ENCODE measurements around the gene ALDH3B1. TPM values are rescaled to one million over a fixed set of nuclear protein-coding genes. Genes with fewer than 3 reads are reported as not detected.

The ALDH3B1 gene
- total RNA-seq, 1 experiment from 2014 or later: not detected

GRCh38 chr11:68042219-68043028 lies 32.3 kb downstream of the ALDH3B1 start:
- no peak overlapping the region for H4K91ac ChIP-seq (ENCODE audit: insufficient read length, low read depth, low read length)
- no peak overlapping the region for H3K14ac ChIP-seq (ENCODE audit: insufficient read depth, low read length)
- Mint-ChIP-seq H3K9me3 (no peaks in the 10 kb centered on the region), H3K27me3 (ENCODE audit: low read depth) (no peaks in the 10 kb centered on the region), H3K4me3 (no peak overlapping the region), H3K27ac (no peak overlapping the region), H3K4me1 (peaks cover 7 to 9% of the 10 kb centered on the region in 2 experiments), H3K36me3 (ENCODE audit: insufficient read depth in 1 of 3, low read depth in 3 of 3) (no peaks in the 10 kb centered on the region; a peak in 1 of 7 replicates)
- H3K56ac ChIP-seq (ENCODE audit: insufficient read length, low read depth, low read length): no peak overlapping the region
- H3K27me3 ChIP-seq (ENCODE audit: insufficient read depth, low read length): no peaks in the 10 kb centered on the region
- H3K4ac ChIP-seq (ENCODE audit: low read depth, low read length): no peak overlapping the region
- H4K20me1 ChIP-seq (ENCODE audit: control insufficient read depth, insufficient read depth, insufficient read length): no peaks in the 10 kb centered on the region
- WGBS (ENCODE audit: extremely low coverage, insufficient read length, low lambda C conversion rate): no CpG with 5 or more reads among the region's 27 CpGs
- no peak overlapping the region for H2BK5ac ChIP-seq (ENCODE audit: insufficient read length, low read length)
- no peaks in the 10 kb centered on the region for H3K79me1 ChIP-seq (ENCODE audit: insufficient read depth, low read depth, low read length, poor library complexity, severe bottlenecking)
- H3K4me2 ChIP-seq (ENCODE audit: insufficient read depth, insufficient read length, low read length): no peak overlapping the region
- H2BK20ac ChIP-seq (ENCODE audit: low read depth, low read length, poor library complexity, severe bottlenecking): no peak overlapping the region
- H2BK12ac ChIP-seq (ENCODE audit: insufficient read length, low read depth, low read length): no peak overlapping the region
- H3K23me2 ChIP-seq (ENCODE audit: insufficient read length, low read depth, low read length, poor library complexity, severe bottlenecking): no peaks in the 10 kb centered on the region
- H2AK5ac ChIP-seq (ENCODE audit: insufficient read length, low read length): no peak overlapping the region
- H3K79me2 ChIP-seq (ENCODE audit: insufficient read depth, low read length): no peaks in the 10 kb centered on the region
- H2BK15ac ChIP-seq (ENCODE audit: low read depth, low read length): no peak overlapping the region
- H4K8ac ChIP-seq (replicated peaks; ENCODE audit: insufficient read length, low read depth, low read length): no peak overlapping the region
- no peak overlapping the region for H4K5ac ChIP-seq (ENCODE audit: insufficient read length, low read depth, low read length)
- H3K4me1 ChIP-seq (ENCODE audit: insufficient read depth, low read length): no peaks in the 10 kb centered on the region; the same call in 1 of the 2 replicates
- H3K18ac ChIP-seq (ENCODE audit: insufficient read length, low read depth, low read length): no peak overlapping the region
- H3K27ac ChIP-seq (ENCODE audit: insufficient read length, low read depth, low read length): no peak overlapping the region
- H2AFZ ChIP-seq (ENCODE audit: low read length): no peak overlapping the region
- no peak for DNase-seq
- no peaks in the 10 kb centered on the region for H3K9me3 ChIP-seq (ENCODE audit: control insufficient read depth, low read depth, low read length)
- TF ChIP-seq, protein P1, sequence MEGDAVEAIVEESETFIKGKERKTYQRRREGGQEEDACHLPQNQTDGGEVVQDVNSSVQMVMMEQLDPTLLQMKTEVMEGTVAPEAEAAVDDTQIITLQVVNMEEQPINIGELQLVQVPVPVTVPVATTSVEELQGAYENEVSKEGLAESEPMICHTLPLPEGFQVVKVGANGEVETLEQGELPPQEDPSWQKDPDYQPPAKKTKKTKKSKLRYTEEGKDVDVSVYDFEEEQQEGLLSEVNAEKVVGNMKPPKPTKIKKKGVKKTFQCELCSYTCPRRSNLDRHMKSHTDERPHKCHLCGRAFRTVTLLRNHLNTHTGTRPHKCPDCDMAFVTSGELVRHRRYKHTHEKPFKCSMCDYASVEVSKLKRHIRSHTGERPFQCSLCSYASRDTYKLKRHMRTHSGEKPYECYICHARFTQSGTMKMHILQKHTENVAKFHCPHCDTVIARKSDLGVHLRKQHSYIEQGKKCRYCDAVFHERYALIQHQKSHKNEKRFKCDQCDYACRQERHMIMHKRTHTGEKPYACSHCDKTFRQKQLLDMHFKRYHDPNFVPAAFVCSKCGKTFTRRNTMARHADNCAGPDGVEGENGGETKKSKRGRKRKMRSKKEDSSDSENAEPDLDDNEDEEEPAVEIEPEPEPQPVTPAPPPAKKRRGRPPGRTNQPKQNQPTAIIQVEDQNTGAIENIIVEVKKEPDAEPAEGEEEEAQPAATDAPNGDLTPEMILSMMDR (conservative IDR thresholded peaks at IDR 0.05): no peak
- H3T11ph ChIP-seq (ENCODE audit: low read length): no peak overlapping the region
- H2BK120ac ChIP-seq (ENCODE audit: low read depth, low read length, poor library complexity, severe bottlenecking): no peak overlapping the region
- no peak overlapping the region for H3K23ac ChIP-seq (ENCODE audit: insufficient read length, low read depth, low read length)
- H3K9ac ChIP-seq (ENCODE audit: extremely low read depth, insufficient read length, low read length): no peak overlapping the region

Measured in H9 (cell line).